GM20000 (cell line): ENCODE measurements around the gene GPHB5.
"Not testable (repeated sequence)": the region's sequence is repeated elsewhere in the genome, so short reads cannot be mapped to it uniquely, and the experiment has no call there.

Experiments
- DNase-seq: peaks from one replicate; pipeline ENCODE4 v3.0.0; 2012; ENCODE audit warnings: low spot score
- TF ChIP-seq, protein P1 (sequence below): IDR thresholded peaks from 2 replicates; pipeline ENCODE4 v1.5.1; 2012; ENCODE audit warnings: mild to moderate bottlenecking, control low read depth; ENCODE audit errors: extremely low read depth, missing control alignments

The GPHB5 gene

DNA sequence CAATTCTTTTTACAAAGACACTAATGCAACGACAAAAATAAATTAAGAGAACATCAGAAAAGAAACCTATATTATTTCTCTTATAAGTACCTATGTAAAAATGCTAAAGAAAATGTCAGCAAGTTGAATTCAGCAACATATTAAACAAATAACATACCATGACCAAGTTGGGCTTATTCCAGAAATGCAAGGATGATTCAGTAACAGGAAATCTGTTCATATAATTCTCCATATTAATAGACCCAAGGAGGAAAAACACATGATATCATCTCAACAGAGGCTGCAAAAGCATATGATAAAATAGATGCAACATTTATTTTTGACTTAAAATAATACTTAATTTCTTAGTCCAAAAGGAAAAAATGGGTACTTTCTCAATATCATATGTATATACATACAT, 25.1 kb upstream of the GPHB5 start:
- TF ChIP-seq, protein P1, sequence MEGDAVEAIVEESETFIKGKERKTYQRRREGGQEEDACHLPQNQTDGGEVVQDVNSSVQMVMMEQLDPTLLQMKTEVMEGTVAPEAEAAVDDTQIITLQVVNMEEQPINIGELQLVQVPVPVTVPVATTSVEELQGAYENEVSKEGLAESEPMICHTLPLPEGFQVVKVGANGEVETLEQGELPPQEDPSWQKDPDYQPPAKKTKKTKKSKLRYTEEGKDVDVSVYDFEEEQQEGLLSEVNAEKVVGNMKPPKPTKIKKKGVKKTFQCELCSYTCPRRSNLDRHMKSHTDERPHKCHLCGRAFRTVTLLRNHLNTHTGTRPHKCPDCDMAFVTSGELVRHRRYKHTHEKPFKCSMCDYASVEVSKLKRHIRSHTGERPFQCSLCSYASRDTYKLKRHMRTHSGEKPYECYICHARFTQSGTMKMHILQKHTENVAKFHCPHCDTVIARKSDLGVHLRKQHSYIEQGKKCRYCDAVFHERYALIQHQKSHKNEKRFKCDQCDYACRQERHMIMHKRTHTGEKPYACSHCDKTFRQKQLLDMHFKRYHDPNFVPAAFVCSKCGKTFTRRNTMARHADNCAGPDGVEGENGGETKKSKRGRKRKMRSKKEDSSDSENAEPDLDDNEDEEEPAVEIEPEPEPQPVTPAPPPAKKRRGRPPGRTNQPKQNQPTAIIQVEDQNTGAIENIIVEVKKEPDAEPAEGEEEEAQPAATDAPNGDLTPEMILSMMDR: no peak
- no peak for DNase-seq

DNA sequence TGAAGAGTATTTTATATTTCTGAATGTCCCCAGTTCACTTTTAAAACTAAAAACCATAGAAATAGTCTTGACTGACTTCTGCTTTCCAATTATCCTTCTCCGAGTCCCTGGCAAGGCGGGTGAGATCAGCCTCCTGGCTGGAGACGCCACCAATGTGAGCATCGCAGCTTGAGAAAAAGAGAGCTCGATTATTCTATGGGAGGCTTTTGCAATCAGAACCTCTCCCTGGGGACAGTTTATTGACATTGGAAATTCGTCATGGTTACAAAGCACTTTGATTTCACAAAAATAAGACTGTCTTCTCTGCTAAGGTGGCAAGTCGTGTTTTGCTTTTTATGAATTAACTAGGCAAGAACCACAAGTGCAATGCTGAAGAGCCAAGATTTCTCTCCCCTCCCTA, 23.6 kb upstream of the GPHB5 start:
- DNase-seq: no peak
- TF ChIP-seq, protein P1: no peak

DNA sequence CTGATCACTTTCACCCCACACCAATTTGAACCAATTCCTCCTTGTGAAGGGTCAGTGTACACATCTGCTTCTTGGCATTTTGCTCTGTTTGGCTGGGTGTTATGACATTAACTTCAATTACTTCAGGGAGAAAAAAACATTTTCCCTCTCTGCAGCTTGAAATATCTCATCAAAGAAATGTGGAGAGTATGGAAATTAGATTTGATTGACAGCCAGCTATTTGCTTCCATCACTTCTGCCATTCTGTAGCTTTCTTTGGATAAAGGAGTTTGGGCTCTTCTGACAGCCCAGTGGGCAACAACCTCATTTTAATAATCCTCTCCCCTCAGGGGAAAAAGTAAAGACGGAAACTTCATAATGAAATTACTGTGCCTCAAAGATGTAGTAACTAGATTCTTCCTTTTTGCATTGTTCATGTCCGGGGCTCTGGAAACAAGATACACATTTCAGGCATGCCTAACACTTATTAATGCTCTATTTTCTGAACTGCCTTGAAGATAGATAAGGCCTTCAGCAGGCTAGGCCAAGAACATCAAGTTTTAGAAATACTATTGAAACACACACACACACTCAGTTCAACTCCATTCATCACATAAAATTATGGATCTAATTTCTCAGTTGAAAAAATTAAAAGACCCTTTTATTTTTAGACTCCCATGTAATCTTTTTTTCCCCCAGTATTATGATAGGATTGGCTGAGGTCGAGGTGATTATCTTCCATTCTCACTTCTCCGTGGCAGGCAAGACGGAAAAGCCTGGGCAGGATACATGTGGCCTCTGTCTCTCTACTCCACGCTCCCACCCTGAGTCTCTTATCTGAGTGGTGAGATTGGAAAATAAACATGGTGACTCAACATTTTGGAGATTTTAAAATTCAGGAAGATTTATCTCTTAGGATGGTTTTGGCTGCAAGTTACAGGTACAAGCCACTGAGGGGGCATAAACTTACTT, 10.3 kb upstream of the GPHB5 start:
- no peak for DNase-seq
- TF ChIP-seq, protein P1: no peak

DNA sequence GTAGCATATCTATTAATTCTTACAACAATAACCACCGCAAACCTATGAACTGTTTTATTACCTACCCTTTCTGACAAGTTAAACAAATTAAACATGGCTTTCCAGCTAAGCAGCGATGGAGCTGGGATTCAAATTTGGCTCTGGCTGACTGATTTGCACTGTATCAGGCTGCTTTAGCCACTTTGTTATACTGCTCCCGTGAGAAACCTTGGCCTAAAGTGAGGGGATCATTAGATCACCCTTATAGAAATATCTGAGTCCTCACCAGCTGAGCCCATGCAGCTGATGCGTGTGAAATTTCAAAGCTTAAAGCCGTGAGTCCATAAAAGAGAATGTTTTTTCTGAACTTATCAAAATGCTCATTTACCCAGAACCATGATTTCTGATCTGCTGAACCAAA, 8.1 kb upstream of the GPHB5 start:
- TF ChIP-seq, protein P1: no peak
- no peak for DNase-seq

DNA sequence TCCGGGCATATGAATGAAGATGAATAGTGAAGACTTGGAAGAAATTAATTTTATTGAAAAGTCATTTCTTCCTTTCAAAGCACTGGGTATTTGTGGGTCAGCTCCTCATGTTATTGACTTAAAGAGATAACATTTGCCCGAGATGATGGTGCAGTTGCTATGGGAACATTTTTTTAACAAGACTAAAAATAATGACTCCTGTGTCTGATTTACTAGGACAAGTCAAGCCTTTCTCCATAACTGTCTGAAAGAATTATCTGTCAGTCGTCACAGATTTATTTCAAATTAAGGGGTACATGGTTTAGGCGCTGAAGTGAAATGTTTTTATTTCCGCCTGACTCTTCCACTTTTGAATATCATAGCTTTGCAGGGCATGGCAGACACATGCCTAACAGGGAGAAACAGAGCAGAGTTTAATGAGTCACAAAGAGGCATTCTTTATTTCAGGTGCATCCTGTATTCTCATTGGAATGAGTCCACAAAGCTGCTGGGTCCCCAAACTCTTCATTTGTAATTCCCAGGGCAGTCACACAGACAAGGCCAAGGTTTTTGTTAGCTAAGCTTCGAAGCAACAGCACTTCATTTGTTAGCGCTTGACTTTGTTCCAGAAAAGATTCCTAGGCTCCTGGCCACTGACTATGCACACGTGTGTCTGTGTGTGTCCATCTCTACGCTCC, 4.3 kb upstream of the GPHB5 start:
- TF ChIP-seq, protein P1: no peak
- DNase-seq: no peak

DNA sequence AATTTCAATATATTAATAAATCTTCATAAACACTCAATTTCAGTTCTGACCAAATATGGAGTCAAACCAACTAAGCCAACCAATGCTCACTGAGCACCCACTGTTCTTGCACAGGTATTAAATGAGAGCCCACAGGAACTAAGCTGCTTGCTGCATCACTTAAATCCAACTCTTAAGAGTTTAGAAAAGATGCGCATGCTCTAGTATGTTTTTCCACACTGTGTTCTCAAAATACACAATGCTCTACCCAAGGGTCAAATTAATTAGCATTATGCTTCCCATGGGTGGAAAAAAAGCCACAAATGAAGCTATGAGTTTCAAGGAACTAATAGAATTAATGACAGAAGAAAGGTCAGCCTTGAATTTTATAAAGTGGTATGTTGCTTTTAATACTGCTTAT, 3.7 kb upstream of the GPHB5 start:
- TF ChIP-seq, protein P1: no peak
- no peak for DNase-seq

DNA sequence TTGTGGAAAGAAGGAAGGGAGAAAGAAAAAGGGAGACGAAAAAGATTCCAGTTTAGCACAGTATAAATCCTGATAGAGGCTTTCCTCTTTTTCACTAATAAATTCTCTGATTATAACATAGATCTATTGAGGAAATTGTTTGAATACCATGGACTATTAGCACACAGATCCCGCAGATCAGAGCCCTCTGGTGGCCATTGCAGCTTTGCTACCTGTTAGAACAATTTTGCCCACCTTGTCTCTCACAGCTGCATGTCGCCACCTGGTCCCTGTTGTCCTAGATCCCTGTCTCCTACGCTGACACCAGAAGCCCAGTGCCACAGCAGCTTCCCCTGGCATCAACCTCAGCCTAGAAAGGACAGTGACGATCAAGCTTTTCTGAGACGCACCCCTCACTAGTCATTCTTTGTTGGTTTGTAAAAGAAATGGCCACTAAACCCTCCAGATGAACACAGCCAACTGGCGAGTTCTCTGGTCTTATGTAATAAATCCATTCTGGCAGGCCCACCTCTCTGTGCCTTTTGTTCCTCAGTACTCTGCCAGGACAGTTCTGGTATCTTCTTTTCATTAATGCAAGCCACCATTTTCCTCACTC, 9.9 kb downstream of the GPHB5 start:
- TF ChIP-seq, protein P1: peak; percentile 44
- peak; percentile 11 for DNase-seq

DNA sequence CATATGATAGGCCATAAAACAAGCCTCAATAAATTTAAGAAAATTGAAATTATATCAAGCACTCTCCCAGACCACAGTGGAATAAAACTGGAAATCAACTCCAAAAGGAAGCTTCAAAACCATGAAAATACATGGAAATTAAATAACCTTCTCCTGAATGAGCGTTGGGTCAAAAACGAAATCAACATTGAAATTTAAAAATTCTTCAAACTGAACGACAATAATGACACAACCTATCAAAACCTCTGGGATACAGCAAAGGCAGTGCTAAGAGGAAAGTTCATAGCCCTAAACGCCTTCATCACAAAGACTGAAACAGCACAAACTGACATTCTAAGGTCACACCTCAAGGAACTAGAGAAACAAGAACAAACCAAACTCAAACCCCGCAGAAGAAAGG, 14.3 kb downstream of the GPHB5 start:
- DNase-seq: not testable (repeated sequence)
